Gastrocnemius medialis (tissue), 4 donors: Measurements from ENCODE around the gene POLR3A. TPM values are rescaled to one million over a fixed set of nuclear protein-coding genes. Genes with fewer than 3 reads are reported as not detected.

Experiments used
- ATAC-seq, 2 donors: fragments of 150-250 bp; one replicate each; pipeline ENCODE4 v1.9.1; 2016
- DNase-seq, 2 donors: peaks; one replicate each; pipeline ENCODE4 v3.0.0-alpha.2; 2019
- H3K27ac ChIP-seq, 4 donors: fragments of 200-600 bp; sonication (generic); 1 replicate in 1 of 4; 2 replicates in 3 of 4; pipeline ENCODE4 v1.5.1; 2016 to 2018; ENCODE audit warnings: mild to moderate bottlenecking in 2 of 4, moderate library complexity in 1 of 4
- H3K27me3 ChIP-seq, 3 donors: fragments of 200-600 bp; sonication (generic) in 2 of 3; 1 replicate in 1 of 3; 2 replicates in 2 of 3; pipeline versions ENCODE4 v1.5.1 to v1.6.0; 2016 to 2019; ENCODE audit warnings: mild to moderate bottlenecking in 1 of 3, moderate library complexity in 1 of 3
- H3K36me3 ChIP-seq, 2 donors: fragments of 200-600 bp; sonication (generic) in 1 of 2; one replicate each; pipeline ENCODE4 v1.5.1; 2017 to 2018
- H3K4me1 ChIP-seq, 2 donors: fragments of 200-600 bp; sonication (generic) in 1 of 2; one replicate each; pipeline ENCODE4 v1.5.1; 2016 to 2017; ENCODE audit warnings: mild to moderate bottlenecking in 2 of 2
- H3K4me3 ChIP-seq, 4 donors: fragments of 200-600 bp; sonication (generic) in 3 of 4; 1 replicate in 1 of 4; 2 replicates in 3 of 4; pipeline ENCODE4 v1.5.1; 2016 to 2019; ENCODE audit warnings: mild to moderate bottlenecking in 2 of 4
- H3K9me3 ChIP-seq, 3 donors: fragments of 200-600 bp; sonication (generic) in 2 of 3; 1 replicate in 1 of 3; 2 replicates in 2 of 3; pipeline ENCODE4 v1.5.1; 2016 to 2019
- POLR2A ChIP-seq, 2 donors: fragments of 450-650 bp; IDR thresholded peaks; one replicate each; pipeline ENCODE4 v1.6.1; 2017; ENCODE audit warnings: antibody characterized with exemption in 2 of 2, mild to moderate bottlenecking in 2 of 2, moderate library complexity in 2 of 2
- in situ Hi-C, 4 donors: fragments of 200-750 bp; cut with MboI; loops; one replicate each; pipeline versions ENCODE4 v1.15.0 to v1.8.0; 2017; ENCODE audit warnings: low sequenced_read_pairs in 4 of 4
- intact Hi-C: fragments of 100-400 bp; cut with DNase I; formaldehyde crosslinking; loops from one replicate; pipeline ENCODE4 v1.15.1; 2023; ENCODE audit warnings: low total_unique reads
- total RNA-seq, 4 donors: library from RNA; depleted of rRNA; stranded (reverse); fragments of >200 nt; gene quantifications; one replicate each; pipeline versions ENCODE4 v1.1.0 to v1.2.3, GENCODE V29; 2016
- TF ChIP-seq, protein P1 (sequence below), 5 experiments: fragments of 450-650 bp in 3 of 5; fragments of 200-600 bp in 2 of 5; sonication (generic) in 2 of 5; IDR thresholded peaks in 4 of 5; conservative IDR thresholded peaks in 1 of 5; 1 replicate in 4 of 5; 2 replicates in 1 of 5; pipeline ENCODE4 v1.5.1; 2016 to 2019; ENCODE audit warnings: antibody characterized with exemption in 5 of 5, mild to moderate bottlenecking in 3 of 5, moderate library complexity in 3 of 5

The POLR3A gene
- total RNA-seq, 4 donors from 2014 or later: 11.0 to 17.4 (median 15.5) TPM

DNA sequence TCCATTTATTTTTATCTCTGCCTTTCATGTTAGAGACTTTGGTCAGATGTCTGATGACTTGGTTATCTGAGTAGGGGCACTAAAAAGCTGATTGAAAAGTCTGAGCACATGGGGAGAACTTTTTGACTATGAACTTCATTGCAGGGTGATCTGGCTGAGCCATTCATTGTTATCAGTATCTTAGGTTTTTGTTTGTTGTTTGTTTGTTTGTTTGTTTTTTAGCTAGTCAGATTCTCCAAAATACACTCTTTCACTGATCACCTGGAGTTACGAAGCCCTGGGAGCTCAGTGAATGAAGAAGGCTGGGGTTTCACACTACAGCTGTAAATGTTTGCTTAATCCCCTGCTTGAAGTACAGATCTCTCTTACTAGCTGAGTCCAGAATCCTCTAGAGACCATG is 74.2 kb downstream of the POLR3A start:
- Histone ChIP-seq H3K27me3 (no peaks in the 10 kb centered on the region), H3K36me3 (no peaks in the 10 kb centered on the region), H3K4me1 (no peaks in the 10 kb centered on the region), H3K4me3 (no peak overlapping the region), H3K27ac (no peak overlapping the region), H3K9me3 (peaks cover 0 to 14% (median 3%) of the 10 kb centered on the region in 3 donors)
- in situ Hi-C loops: no loop called here
- DNase-seq (no peak), ATAC-seq (no peak)
- no peak for TF ChIP-seq POLR2A (IDR thresholded peaks at IDR 0.05)
- TF ChIP-seq, protein P1, sequence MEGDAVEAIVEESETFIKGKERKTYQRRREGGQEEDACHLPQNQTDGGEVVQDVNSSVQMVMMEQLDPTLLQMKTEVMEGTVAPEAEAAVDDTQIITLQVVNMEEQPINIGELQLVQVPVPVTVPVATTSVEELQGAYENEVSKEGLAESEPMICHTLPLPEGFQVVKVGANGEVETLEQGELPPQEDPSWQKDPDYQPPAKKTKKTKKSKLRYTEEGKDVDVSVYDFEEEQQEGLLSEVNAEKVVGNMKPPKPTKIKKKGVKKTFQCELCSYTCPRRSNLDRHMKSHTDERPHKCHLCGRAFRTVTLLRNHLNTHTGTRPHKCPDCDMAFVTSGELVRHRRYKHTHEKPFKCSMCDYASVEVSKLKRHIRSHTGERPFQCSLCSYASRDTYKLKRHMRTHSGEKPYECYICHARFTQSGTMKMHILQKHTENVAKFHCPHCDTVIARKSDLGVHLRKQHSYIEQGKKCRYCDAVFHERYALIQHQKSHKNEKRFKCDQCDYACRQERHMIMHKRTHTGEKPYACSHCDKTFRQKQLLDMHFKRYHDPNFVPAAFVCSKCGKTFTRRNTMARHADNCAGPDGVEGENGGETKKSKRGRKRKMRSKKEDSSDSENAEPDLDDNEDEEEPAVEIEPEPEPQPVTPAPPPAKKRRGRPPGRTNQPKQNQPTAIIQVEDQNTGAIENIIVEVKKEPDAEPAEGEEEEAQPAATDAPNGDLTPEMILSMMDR (IDR thresholded peaks at IDR 0.05 in 4 of 5, conservative IDR thresholded peaks at IDR 0.05 in 1 of 5): no peak
- intact Hi-C loops: no loop called here

DNA sequence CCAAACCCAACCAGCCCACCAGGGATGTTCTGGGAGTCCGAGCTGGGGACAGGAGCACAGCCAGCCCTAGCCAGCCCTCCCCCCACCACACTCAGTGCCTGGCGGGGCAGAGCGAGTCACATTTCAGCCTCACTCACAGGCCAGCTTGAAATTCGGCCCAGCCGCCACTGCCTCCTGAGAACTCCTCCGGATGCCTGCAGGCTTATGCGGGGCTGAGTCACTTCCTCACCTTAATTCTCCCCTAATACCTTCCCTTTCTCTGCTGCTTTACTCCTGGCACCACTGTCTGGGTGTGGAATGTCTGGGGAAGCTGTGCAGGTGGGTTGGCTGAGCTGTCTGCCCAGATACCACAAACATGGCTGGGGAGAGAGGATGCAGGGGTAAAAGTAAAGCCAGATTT is 80.1 kb downstream of the POLR3A start:
- ATAC-seq (peak; percentile 97 to 98), DNase-seq (peak; percentile 80 to 87)
- Histone ChIP-seq H3K4me1 (peaks cover 11 to 15% of the 10 kb centered on the region in 2 donors), H3K36me3 (no peaks in the 10 kb centered on the region), H3K27me3 (no peaks in the 10 kb centered on the region), H3K9me3 (peaks cover 0 to 14% (median 3%) of the 10 kb centered on the region in 3 donors), H3K27ac (peak overlapping the region; percentile 76 to 85 (median 80)), H3K4me3 (no peak overlapping the region)
- TF ChIP-seq, protein P1 (IDR thresholded peaks at IDR 0.05 in 4 of 5, conservative IDR thresholded peaks at IDR 0.05 in 1 of 5): no peak
- TF ChIP-seq POLR2A (IDR thresholded peaks at IDR 0.05): no peak
- in situ Hi-C loops: no loop called here
- intact Hi-C loops: no loop called here

DNA sequence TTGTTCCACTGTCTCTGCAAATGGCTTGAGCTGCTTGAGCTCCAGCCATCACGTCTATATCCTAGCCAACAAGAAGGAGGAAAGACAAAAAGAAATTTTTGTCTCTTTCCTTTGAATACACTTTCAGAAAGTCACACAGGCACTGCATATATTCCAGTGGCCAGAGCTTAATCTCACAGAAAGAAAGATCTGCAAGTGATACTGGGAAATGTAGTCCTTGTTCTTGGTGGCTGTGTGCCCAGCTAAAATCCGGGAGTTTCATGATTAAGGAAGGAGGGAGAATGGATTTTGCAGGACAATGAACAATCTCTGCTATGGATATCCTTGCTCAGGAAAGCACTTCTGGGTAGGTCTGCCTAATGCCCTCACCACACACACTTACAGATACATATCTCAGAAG is 83.2 kb downstream of the POLR3A start:
- Histone ChIP-seq H3K9me3 (peaks cover 0 to 5% (median 3%) of the 10 kb centered on the region in 3 donors), H3K27me3 (no peaks in the 10 kb centered on the region), H3K36me3 (no peaks in the 10 kb centered on the region), H3K27ac (no peak overlapping the region), H3K4me3 (no peak overlapping the region), H3K4me1 (peaks cover 15% of the 10 kb centered on the region in 2 donors)
- TF ChIP-seq, protein P1 (IDR thresholded peaks at IDR 0.05 in 4 of 5, conservative IDR thresholded peaks at IDR 0.05 in 1 of 5): no peak
- no peak for TF ChIP-seq POLR2A (IDR thresholded peaks at IDR 0.05)
- in situ Hi-C loops (no loop called here), intact Hi-C loops (no loop called here)
- no peak for ATAC-seq
- DNase-seq: no peak

DNA sequence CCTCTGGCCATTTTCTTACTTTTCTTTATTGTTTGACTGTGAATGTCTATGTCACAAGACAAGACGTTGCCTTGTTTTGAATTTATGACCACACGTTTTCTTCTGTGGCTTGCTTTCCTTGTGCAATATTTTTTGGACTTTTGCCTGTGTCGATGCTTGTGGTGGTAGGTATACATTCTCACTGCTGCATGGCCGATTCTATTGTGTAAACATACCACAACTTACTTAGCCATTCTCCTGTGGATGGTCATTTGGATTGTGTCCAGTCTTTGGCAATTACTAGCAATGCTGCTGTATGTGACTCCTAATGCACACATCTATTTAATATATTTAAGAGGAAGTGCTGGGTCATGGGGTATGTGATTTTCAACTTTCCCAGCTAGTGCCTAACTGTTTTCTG is 84.8 kb downstream of the POLR3A start:
- intact Hi-C loops (no loop called here), in situ Hi-C loops (no loop called here)
- ATAC-seq (no peak), DNase-seq (no peak)
- Histone ChIP-seq H3K36me3 (no peaks in the 10 kb centered on the region), H3K27me3 (no peaks in the 10 kb centered on the region), H3K4me1 (peaks cover 16 to 17% of the 10 kb centered on the region in 2 donors), H3K27ac (no peak overlapping the region), H3K9me3 (no peaks in the 10 kb centered on the region), H3K4me3 (no peak overlapping the region)
- no peak for TF ChIP-seq POLR2A (IDR thresholded peaks at IDR 0.05)
- TF ChIP-seq, protein P1 (IDR thresholded peaks at IDR 0.05 in 4 of 5, conservative IDR thresholded peaks at IDR 0.05 in 1 of 5): no peak
